MM.1S (cell line): ENCODE data around the gene RSPO3.

Experiments used
- EZH2 ChIP-seq: fragments of 300-600 bp; sonication (generic); optimal IDR thresholded peaks from 2 replicates; pipeline ENCODE3; 2017; ENCODE audit warnings: low read depth, mild to moderate bottlenecking, antibody characterized with exemption, low read length, mixed read lengths
- TF ChIP-seq, protein P1 (sequence below): fragments of 300-600 bp; sonication (generic); IDR thresholded peaks from 2 replicates; pipeline ENCODE4 v1.5.1; 2016; ENCODE audit warnings: antibody characterized with exemption, low read length, mixed read lengths

DNA sequence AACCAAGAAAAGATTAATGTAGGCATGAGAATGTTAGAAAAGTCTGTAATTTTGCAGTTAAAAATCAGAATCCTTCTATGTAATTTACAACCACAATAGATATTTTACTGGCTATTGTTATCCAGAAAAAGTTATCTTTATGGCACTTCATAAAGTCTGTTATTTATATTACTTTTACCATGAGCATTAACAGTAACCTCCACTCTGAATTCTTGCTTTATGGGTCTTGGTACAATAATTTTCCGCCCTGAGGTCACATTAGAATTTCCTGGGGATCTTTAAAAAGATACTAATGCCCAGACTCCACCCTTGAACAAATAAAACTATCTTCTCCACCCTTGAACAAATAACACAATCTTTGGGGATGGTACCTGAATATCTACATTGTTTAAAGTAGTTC, 9.6 kb downstream of the RSPO3 start:
- TF ChIP-seq, protein P1, sequence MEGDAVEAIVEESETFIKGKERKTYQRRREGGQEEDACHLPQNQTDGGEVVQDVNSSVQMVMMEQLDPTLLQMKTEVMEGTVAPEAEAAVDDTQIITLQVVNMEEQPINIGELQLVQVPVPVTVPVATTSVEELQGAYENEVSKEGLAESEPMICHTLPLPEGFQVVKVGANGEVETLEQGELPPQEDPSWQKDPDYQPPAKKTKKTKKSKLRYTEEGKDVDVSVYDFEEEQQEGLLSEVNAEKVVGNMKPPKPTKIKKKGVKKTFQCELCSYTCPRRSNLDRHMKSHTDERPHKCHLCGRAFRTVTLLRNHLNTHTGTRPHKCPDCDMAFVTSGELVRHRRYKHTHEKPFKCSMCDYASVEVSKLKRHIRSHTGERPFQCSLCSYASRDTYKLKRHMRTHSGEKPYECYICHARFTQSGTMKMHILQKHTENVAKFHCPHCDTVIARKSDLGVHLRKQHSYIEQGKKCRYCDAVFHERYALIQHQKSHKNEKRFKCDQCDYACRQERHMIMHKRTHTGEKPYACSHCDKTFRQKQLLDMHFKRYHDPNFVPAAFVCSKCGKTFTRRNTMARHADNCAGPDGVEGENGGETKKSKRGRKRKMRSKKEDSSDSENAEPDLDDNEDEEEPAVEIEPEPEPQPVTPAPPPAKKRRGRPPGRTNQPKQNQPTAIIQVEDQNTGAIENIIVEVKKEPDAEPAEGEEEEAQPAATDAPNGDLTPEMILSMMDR: no peak
- no peak for TF ChIP-seq EZH2
